Activated CD4-positive, alpha-beta T cell treated with anti-CD3 and anti-CD28 coated beads, Interleukin-2, Interleukin-6, amounts not matched to agents 100 ng/mL and 50 ng/mL, durations not matched to agents 16 hours and 8 hours (primary cell): ENCODE measurements around the gene ZNF891.

Experiments used
- DNase-seq: peaks from one replicate; pipeline ENCODE4 v3.0.0-alpha.2; 2020

The ZNF891 gene

GRCh38 chr12:133130038-133130807 lies at the start of gene ZNF891, which contains the start of gene ZNF10:
Gene ZNF891, minus strand, starts transcription at chr12:133130274. Its CDS starts 8,356 bp downstream, at chr12:133121918.
Gene ZNF10, plus strand, starts transcription at chr12:133130627. Its CDS starts 13,866 bp downstream, at chr12:133144493.
- peak; percentile 96 for DNase-seq

GRCh38 chr12:133174901-133175300 lies 44.8 kb upstream of the ZNF891 start:
- DNase-seq, result no peak

GRCh38 chr12:133172491-133172890 lies 42.4 kb upstream of the ZNF891 start:
- DNase-seq, result no peak

GRCh38 chr12:133165776-133166175 lies 35.7 kb upstream of the ZNF891 start:
- no peak for DNase-seq

DNA sequence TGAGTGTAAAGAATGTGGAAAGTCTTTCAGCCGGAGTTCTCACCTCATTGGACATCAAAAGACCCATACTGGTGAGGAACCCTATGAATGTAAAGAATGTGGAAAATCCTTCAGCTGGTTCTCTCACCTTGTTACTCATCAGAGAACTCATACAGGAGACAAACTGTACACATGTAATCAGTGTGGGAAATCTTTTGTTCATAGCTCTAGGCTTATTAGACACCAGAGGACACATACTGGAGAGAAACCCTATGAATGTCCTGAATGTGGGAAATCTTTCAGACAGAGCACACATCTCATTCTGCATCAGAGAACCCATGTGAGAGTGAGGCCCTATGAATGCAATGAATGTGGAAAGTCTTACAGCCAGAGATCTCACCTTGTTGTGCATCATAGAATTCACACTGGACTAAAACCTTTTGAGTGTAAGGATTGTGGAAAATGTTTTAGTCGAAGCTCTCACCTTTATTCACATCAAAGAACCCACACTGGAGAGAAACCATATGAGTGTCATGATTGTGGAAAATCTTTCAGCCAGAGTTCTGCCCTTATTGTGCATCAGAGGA lies 26.1 kb upstream of the ZNF891 start:
- no peak for DNase-seq

GRCh38 chr12:133145981-133146380 lies 15.9 kb upstream of the ZNF891 start:
- DNase-seq, result no peak

- DNase-seq, result no peak
Measured at GRCh38 chr12:133135747-133136146, 5.7 kb upstream of the ZNF891 start.

DNA sequence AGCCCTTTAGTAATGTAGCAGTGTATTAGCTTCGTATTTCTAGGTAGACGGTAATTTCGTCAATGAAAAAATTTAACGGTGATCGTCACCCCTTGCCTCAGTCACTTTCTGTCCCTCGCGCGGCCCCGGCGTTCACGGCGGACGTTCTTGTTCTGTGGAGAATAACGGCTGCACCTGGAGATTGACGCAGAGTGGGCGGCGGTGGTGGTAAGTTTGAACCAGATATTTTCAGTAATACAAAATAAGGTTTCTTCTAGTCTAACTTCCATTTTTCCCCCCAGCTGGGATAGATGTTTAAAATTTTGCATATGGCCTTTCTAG lies 694 bp upstream of the ZNF891 start:
- no peak for DNase-seq

DNA sequence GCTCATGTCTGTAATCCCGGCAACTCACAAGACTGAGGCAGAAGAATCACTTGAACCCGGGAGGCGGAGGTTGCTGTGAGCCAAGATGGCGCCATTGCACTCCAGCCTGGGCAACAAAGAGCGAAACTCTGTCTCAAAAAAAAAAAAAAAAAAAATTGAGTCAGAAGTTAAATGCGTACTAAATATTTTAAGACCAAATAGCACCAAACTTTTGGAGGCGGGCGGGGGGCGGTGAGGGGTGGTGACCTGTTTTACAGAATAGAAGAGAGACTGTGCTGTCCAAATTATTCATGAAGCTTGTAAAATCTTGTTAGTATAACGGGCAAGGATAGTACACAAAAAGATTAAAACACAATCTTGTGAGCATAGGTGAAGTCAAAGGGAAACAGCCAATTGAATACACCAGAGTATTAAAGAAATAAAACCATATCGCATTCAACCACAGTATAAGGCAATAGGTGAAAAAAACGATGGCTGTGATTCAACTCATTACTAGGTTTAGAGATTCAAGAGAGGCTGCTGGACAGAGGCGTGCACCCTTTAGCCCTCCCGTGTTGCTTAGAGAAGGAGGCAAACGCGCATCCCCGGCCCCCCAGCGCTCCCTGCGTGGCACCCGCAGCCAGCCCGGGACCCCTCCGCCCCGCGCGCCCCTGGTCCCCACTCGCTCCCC lies 571 bp downstream of the ZNF891 start:
- DNase-seq, result no peak

GRCh38 chr12:133124674-133125073 lies 5.4 kb downstream of the ZNF891 start:
- no peak for DNase-seq

GRCh38 chr12:133120385-133121191 lies 9.5 kb downstream of the ZNF891 start:
- no peak for DNase-seq

- DNase-seq, result no peak
Measured at GRCh38 chr12:133108150-133108549, 21.9 kb downstream of the ZNF891 start.

GRCh38 chr12:133107121-133107520 lies 23.0 kb downstream of the ZNF891 start:
- no peak for DNase-seq

DNA sequence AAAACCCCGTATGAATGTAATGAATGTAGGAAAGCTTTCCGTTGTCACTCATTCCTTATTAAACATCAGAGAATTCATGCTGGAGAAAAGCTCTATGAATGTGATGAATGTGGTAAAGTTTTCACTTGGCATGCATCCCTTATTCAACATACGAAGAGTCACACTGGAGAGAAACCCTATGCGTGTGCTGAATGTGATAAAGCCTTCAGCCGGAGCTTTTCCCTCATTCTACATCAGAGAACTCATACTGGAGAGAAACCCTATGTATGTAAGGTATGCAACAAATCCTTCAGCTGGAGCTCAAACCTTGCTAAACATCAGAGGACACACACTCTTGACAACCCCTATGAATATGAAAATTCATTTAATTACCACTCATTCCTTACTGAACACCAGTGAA lies 23.8 kb downstream of the ZNF891 start:
- no peak for DNase-seq

DNA sequence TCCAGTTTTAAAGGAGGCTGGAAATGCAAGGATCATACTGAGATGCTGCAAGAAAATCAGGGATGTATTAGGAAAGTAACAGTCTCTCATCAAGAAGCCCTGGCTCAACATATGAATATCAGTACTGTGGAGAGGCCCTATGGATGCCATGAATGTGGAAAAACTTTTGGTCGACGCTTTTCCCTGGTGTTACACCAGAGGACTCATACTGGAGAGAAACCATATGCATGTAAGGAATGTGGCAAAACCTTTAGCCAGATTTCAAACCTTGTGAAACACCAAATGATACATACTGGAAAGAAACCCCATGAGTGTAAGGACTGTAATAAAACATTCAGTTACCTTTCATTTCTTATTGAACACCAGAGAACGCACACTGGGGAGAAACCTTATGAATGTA lies 24.5 kb downstream of the ZNF891 start:
- no peak for DNase-seq

DNA sequence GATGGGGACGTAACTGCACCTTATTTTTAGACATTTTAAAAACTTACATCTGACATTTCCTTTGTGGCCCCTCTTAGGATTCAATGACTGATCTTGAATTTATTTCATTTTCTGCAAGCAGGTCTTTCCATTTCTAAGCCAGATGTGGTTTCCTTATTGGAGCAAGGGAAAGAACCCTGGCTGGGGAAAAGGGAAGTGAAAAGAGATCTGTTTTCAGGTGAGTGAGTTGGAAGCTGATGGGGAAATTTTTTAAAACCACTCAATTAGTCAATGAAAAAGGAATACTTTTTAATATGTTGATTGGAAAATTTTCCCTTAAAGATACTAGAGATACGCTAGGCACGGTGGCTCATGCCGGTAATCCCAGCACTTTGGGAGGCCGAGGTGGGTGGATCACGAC lies 46.7 kb downstream of the ZNF891 start:
- no peak for DNase-seq

DNA sequence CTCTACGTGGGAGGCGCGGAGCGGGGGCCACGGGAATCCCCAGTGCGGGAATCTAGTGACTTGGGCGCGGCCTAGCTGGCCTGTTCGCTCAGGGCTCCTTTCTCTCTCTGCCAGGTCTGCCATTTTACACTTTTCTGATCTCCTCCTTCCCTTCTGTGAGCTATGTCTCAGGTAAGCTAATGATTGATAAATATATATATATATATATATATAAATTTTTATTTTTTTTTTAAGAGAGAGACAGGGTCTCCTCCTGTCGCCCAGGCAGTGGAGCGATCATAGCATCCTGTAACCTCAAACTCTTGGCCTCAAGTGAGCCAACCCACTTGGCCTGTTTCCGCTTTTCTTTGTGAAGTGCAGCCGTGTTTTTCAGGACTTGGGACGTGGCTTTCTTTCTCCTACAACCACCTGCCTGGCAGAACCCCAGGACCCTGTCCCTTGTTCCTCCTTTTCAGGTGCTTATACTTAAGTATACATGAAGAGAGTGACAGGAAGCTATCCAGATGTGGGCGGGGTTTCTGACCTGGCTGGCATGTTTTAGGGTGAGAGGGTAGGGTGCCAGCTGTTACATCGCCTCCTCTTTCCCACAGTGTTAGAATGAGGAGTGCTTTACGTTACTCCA lies 48.8 kb downstream of the ZNF891 start:
- DNase-seq, result no peak

GRCh38 chr12:133080368-133081158 lies 49.5 kb downstream of the ZNF891 start, which contains the start of gene ZNF140:
Gene ZNF140, plus strand, starts transcription at chr12:133080923. Its CDS starts 398 bp downstream, at chr12:133081321.
- peak; percentile 95 for DNase-seq

DNA sequence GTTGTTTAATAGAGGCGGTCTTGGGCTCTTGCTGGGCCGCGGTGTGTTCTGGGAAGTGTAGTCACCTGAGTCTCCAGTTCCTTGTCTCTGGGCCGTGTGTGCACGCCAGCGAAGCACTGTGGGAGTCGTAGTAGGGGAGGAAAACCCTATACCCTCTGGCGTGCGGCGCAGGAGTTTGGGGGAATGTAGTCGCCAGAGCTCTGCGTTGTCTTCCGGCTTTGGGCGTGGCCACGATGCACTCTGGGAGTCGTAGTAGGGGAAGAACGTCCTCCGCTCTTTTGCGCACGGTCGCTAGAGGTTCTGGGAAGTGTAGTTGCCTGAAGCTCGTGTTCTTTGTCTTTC lies 50.1 kb downstream of the ZNF891 start:
- DNase-seq, result peak; percentile 95

DNA sequence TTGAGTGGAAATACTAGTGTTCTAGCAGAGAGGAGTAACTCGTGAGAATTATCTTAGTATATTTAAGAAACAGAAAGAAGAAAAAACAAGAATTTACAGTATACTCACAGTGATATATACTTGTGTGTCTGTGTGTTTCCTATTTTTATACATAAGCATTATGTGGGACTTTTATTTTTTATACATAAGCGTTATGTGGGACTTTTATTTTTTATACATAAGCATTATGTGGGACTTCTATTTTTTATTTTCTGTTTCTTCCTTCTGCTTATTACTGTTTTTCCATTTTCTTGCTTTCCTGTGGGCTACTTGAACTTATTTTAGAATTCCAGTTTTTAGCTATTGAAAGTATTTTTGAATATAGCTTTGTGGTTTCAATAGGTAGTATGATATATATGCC lies 56.2 kb downstream of the ZNF891 start:
- no peak for DNase-seq

DNA sequence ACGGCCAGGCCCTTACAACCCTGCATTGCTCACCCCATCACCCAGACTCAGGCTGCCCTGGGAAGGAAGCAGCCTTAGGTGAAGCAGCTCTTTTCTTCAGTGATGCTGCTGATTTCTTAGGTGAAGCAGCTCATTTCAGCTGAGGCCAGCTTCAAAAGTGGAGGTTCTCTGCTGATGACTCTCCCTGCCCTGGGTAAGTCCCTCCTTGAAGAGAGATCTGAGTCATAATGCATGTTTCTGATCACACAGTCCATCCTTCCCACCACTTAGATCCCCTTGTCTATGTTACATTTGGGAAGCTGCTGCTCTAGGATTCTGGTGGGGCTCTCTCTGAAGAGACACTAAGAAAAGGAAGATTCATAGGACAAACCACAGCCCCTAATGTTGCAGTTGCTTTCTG lies 66.5 kb downstream of the ZNF891 start:
- no peak for DNase-seq

DNA sequence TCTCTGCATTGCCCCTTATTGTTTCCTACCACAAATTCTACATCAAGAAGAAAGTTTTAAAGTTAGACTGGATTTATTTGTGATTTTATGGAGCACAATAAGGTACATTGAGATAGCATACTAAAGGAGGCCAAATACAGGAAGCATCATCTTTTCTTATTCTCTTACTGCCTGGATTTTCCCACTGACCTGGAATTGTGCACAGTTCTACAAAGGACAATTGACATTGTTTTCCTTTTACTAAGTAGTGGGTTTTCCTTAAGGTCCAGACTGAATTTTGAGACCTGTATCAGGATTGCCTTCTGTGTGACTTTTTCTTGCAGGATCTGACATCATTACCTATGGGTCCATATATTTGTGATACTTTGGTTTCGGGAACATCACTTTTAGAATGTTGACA lies 68.1 kb downstream of the ZNF891 start:
- no peak for DNase-seq
